Ascending aorta (tissue), 2 donors: ENCODE data around the gene CBFA2T2. TPM values are rescaled to one million over a fixed set of nuclear protein-coding genes. Genes with fewer than 3 reads are reported as not detected.
"Not testable (repeated sequence)": the region's sequence is repeated elsewhere in the genome, so short reads cannot be mapped to it uniquely, and the experiment has no call there.

Experiments used
- DNase-seq, 2 donors: peaks; one replicate each; pipeline ENCODE4 v3.0.0-alpha.2; 2019; ENCODE audit warnings: low spot score in 2 of 2
- H3K27ac ChIP-seq, 2 donors: fragments of 200-600 bp; sonication (generic); one replicate each; pipeline ENCODE4 v1.5.1; 2016 to 2017; ENCODE audit warnings: mild to moderate bottlenecking in 1 of 2
- H3K27me3 ChIP-seq: fragments of 200-600 bp; sonication (generic); one replicate; pipeline ENCODE4 v1.5.1; 2017
- H3K36me3 ChIP-seq, 2 donors: fragments of 200-600 bp; sonication (generic); one replicate each; pipeline ENCODE4 v1.5.1; 2016
- H3K4me1 ChIP-seq, 2 donors: fragments of 200-600 bp; sonication (generic); one replicate each; pipeline ENCODE4 v1.5.1; 2016 to 2017; ENCODE audit warnings: mild to moderate bottlenecking in 1 of 2
- H3K4me3 ChIP-seq, 2 donors: fragments of 200-600 bp; sonication (generic); one replicate each; pipeline ENCODE4 v1.5.1; 2016 to 2017; ENCODE audit warnings: mild to moderate bottlenecking in 1 of 2
- H3K9me3 ChIP-seq, 2 donors: fragments of 200-600 bp; sonication (generic); one replicate each; pipeline ENCODE4 v1.5.1; 2016
- intact Hi-C: fragments of 100-400 bp; cut with DNase I; formaldehyde crosslinking; loops from one replicate; pipeline ENCODE4 v1.15.1; 2023
- total RNA-seq: library from RNA; depleted of rRNA; stranded (reverse); fragments of >200 nt; gene quantifications from one replicate; pipeline ENCODE4 v1.1.0, GENCODE V29; 2016
- TF ChIP-seq, protein P1 (sequence below), 3 experiments: fragments of 200-600 bp in 2 of 3; fragments of 450-650 bp in 1 of 3; sonication (generic) in 2 of 3; IDR thresholded peaks; one replicate each; pipeline ENCODE4 v1.5.1; 2016 to 2019; ENCODE audit warnings: antibody characterized with exemption in 3 of 3, mild to moderate bottlenecking in 1 of 3, moderate library complexity in 1 of 3

CBFA2T2 gene
- total RNA-seq, 1 donor from 2014 or later: 22.4 TPM

DNA sequence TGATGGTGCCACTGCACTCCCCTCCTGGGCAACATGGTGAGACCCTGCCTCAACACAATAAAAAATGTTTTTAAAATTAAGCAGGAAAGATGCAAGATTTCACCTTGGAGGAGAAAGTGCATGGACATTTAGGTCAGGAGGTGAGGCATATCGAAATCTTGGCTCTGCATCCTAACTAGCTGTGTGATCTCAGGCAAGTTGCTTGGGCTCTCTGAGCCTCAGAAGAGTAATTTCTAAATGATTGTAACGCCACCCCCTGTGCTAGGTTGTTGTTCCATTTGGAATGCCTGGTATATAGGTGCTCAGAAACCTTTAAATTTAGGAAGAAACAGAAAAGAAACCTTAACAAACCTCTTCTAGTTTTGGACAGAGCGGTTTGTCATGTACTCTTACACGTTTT, 136.3 kb downstream of the CBFA2T2 start:
- Histone ChIP-seq H3K4me3 (no peak overlapping the region), H3K4me1 (no peaks in the 10 kb centered on the region), H3K27ac (no peak overlapping the region), H3K36me3 (peaks cover 48 to 78% of the 10 kb centered on the region in 2 donors), H3K9me3 (no peaks in the 10 kb centered on the region), H3K27me3 (no peaks in the 10 kb centered on the region)
- TF ChIP-seq, protein P1, sequence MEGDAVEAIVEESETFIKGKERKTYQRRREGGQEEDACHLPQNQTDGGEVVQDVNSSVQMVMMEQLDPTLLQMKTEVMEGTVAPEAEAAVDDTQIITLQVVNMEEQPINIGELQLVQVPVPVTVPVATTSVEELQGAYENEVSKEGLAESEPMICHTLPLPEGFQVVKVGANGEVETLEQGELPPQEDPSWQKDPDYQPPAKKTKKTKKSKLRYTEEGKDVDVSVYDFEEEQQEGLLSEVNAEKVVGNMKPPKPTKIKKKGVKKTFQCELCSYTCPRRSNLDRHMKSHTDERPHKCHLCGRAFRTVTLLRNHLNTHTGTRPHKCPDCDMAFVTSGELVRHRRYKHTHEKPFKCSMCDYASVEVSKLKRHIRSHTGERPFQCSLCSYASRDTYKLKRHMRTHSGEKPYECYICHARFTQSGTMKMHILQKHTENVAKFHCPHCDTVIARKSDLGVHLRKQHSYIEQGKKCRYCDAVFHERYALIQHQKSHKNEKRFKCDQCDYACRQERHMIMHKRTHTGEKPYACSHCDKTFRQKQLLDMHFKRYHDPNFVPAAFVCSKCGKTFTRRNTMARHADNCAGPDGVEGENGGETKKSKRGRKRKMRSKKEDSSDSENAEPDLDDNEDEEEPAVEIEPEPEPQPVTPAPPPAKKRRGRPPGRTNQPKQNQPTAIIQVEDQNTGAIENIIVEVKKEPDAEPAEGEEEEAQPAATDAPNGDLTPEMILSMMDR (IDR thresholded peaks at IDR 0.05): no peak
- no peak for DNase-seq
- intact Hi-C loops: no loop called here

DNA sequence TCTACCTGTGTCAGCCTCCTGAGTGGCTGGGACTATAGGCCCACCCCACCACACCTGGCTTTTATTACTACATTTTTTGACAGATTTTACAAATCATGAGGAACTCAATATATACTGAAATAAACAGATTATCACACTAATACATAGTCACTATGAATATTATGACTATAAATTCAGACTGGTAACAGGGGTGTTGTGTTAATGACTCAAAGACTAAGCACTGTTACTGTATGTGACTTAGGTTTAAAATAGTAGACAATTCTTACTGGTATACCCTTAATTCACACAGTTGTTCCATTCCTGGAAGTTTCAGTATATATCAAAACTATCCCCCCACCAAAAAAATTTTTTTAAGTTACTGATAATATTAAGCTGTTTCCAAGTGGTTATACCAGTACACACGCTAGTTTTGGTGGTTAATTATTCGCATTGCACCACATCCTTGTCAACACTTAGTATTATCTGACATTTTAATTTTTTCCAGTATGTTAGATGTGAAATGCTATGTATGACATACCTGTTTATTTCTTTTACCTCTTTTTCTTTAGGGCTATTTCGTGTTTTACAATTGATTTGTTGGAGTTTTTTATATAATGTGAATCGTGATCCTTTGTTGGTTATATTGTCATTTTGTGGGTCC, 137.8 kb downstream of the CBFA2T2 start:
- Histone ChIP-seq H3K36me3 (peaks cover 56 to 78% of the 10 kb centered on the region in 2 donors), H3K4me3 (no peak overlapping the region), H3K4me1 (no peaks in the 10 kb centered on the region), H3K27me3 (no peaks in the 10 kb centered on the region), H3K9me3 (no peaks in the 10 kb centered on the region), H3K27ac (no peak overlapping the region)
- TF ChIP-seq, protein P1 (IDR thresholded peaks at IDR 0.05): no peak
- DNase-seq: no peak
- intact Hi-C loops: no loop called here

- Histone ChIP-seq H3K4me3 (no peak overlapping the region), H3K27me3 (no peaks in the 10 kb centered on the region), H3K36me3 (peaks cover 57 to 67% of the 10 kb centered on the region in 2 donors), H3K9me3 (no peaks in the 10 kb centered on the region), H3K4me1 (no peaks in the 10 kb centered on the region), H3K27ac (no peak overlapping the region)
- no peak for DNase-seq
- TF ChIP-seq, protein P1 (IDR thresholded peaks at IDR 0.05): no peak
- intact Hi-C loops: no loop called here
These were observed 139.6 kb downstream of the CBFA2T2 start for GRCh38 chr20:33629533-33629932.

- TF ChIP-seq, protein P1 (IDR thresholded peaks at IDR 0.05): no peak
- DNase-seq: no peak
- Histone ChIP-seq H3K27me3 (no peaks in the 10 kb centered on the region), H3K27ac (no peak overlapping the region), H3K4me3 (no peak overlapping the region), H3K36me3 (peaks cover 53 to 62% of the 10 kb centered on the region in 2 donors), H3K9me3 (no peaks in the 10 kb centered on the region), H3K4me1 (no peaks in the 10 kb centered on the region)
- intact Hi-C loops: no loop called here
These were observed 140.1 kb downstream of the CBFA2T2 start for GRCh38 chr20:33629979-33630378.

DNA sequence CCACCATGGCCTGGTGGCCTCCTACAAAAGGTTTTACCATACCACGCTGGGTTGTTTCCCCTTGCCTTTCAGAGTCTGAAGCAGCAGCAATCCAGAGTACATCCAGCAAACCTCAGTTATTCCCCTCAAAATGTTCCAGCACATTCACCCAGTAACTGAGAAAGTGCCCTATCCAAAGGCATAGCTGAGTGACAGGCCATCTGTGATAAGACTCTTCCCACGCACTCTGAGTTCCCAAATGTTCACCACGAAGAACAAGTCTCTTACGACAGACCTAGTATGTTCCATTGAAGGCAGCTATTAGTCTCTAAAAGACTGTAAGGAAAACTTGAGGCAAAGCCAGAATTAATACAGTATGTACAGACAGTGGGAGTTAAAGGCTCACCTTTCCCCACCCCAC, 140.6 kb downstream of the CBFA2T2 start:
- Histone ChIP-seq H3K9me3 (no peaks in the 10 kb centered on the region), H3K4me3 (no peak overlapping the region), H3K4me1 (no peaks in the 10 kb centered on the region), H3K27me3 (no peaks in the 10 kb centered on the region), H3K27ac (no peak overlapping the region), H3K36me3 (peaks cover 48 to 61% of the 10 kb centered on the region in 2 donors)
- TF ChIP-seq, protein P1 (IDR thresholded peaks at IDR 0.05): no peak
- intact Hi-C loops: no loop called here
- no peak for DNase-seq

DNA sequence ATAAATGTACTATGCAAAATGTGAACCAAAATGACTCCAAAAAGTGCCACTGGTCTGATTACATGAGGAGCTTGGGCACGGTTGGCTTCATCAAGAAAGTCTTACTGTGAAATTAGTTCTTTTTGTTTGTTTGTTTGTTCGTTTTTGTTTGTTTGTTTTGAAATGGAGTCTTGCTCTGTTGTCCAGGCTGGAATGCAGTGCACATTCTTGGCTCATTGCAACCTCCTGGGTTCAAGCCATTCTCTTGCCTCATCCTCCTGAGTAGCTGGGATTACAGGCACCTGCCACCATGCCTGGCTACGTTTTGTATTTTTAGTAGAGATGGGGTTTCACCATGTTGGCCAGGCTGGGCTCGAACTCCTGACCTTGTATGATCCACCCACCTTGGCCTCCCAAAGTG, 142.0 kb downstream of the CBFA2T2 start:
- H3K36me3 ChIP-seq: peaks cover 40 to 54% of the 10 kb centered on the region in 2 donors
- H3K27ac ChIP-seq, H3K4me3 ChIP-seq, intact Hi-C loops, H3K27me3 ChIP-seq, H3K9me3 ChIP-seq, H3K4me1 ChIP-seq, DNase-seq: not testable (repeated sequence)
